CD4-positive, alpha-beta T cell treated with Interleukin-17A for 1 hour (primary cell): ENCODE measurements around the gene ZNF81.
"Not testable (repeated sequence)": the region's sequence is repeated elsewhere in the genome, so short reads cannot be mapped to it uniquely, and the experiment has no call there.

Experiments
- DNase-seq: peaks from one replicate; pipeline ENCODE4 v3.0.0-alpha.2; 2020

The ZNF81 gene

DNA sequence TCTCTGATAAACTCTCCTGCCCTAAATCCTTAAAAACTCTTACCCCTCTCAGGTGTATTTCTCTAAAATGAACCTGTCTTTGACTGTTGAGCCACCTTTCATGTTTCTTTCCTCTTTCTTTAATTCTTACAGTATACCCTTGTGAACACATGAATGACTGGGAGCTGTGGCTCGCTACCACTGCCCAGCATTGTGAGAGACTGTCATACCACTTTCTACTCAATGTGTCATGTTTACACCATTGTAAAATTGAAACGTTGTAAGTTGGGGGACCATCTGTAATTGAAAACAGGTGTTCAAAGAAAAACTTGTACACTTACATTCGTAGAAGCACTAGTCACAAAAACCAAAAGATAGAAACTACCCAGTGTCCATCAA, 100.2 kb downstream of the ZNF81 start:
- no peak for DNase-seq

- DNase-seq, result no peak
Observed at GRCh38 chrX:47940448-47940847, 103.7 kb downstream of the ZNF81 start.

DNA sequence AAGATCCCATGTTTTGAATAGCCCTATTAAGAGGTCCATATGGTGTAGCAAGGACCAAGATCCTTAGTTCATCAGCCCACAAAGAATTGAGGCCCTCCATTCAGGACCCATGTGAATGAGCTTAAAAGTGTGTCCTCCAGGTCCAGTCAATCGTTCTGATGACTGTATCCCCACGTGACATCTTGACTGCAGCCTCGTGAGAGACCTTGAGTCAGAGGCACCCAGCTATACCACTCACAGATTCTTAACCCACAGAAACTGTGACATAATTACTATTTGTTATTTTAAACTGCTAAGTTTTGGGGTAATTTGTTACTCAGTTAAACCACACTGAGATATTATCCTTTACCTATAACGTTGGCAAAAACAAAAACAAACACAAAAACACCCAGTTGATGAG, 104.7 kb downstream of the ZNF81 start:
- no peak for DNase-seq

DNA sequence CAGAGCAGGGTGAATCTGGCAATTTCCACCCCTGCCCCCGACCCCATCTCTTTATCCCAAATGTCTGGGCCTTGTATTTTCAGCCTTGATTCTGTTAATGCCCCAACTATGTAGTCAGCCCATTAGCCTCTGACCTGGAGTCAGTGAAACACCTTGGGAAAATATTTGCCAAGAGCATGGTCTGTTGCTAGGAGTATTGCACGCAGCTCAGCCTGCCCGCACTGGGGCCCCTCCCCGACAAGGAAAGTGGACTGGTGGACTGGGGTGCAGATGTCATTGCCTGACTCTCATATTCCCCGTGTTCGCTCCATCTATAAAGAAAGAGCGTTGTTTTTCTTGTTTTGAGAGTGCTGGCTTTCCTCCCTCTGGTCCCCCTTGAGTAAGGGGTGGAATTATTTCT, 118.6 kb downstream of the ZNF81 start:
- not testable (repeated sequence) for DNase-seq

DNA sequence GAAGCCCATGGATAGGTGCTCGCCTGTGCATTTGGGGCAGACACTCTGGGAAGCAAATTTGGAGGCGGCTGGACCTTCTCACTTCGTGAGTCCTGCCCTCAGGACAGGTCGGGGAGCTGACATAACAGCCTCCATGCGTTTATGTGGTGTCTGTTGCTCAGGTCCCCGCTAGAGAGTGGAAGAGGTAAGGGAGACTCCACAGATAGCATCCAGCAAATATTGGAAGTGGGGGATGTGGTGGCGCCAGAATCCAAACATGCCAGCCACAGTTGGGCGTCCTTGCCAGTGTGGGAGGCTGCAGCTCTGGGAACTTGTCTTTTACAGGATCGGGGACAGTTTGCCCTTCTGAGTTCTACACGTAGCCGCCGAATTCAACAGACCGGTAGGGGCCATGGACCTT, 119.3 kb downstream of the ZNF81 start:
- no peak for DNase-seq

DNA sequence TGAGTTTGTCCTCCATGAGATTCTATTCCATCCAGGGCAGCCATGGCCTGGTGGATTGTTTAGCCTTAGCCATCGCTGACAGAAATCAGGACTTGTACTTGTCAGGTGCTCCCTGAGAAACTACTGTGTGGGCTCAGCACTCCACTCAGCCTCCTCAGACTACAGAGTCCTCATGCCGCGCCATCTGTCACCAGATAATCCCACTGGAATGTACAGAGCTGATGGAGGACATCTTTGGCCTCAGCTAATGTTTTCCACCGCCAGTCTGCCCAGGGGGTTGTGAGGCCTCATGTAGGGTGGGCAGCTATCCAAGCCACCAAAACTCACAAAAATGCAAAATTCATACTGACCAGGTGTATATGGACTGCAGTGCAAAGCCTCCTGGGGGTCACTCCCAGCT, 121.5 kb downstream of the ZNF81 start:
- not testable (repeated sequence) for DNase-seq

- DNase-seq, result peak; percentile 43
Observed at GRCh38 chrX:47958761-47959342, 122.2 kb downstream of the ZNF81 start.

GRCh38 chrX:47960406-47960805, 123.7 kb downstream of the ZNF81 start:
- DNase-seq, result no peak

GRCh38 chrX:47961830-47962229, 125.1 kb downstream of the ZNF81 start:
- not testable (repeated sequence) for DNase-seq

- DNase-seq, result not testable (repeated sequence)
Observed at GRCh38 chrX:47965526-47965925, 128.8 kb downstream of the ZNF81 start.
